HG02678 (cell line): ENCODE data around the gene LCE2C.
"Not testable (repeated sequence)": the region's sequence is repeated elsewhere in the genome, so short reads cannot be mapped to it uniquely, and the experiment has no call there.

Experiments used
- ATAC-seq: cut with Tn5 transposase; IDR thresholded peaks from one replicate; pipeline ENCODE4 v1.9.1; 2021; ENCODE audit warnings: mild to moderate bottlenecking, moderate library complexity; ENCODE audit not compliant: unreplicated experiment

The LCE2C gene, protein sequence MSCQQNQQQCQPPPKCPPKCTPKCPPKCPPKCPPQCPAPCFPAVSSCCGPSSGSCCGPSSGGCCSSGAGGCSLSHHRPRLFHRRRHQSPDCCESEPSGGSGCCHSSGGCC

DNA sequence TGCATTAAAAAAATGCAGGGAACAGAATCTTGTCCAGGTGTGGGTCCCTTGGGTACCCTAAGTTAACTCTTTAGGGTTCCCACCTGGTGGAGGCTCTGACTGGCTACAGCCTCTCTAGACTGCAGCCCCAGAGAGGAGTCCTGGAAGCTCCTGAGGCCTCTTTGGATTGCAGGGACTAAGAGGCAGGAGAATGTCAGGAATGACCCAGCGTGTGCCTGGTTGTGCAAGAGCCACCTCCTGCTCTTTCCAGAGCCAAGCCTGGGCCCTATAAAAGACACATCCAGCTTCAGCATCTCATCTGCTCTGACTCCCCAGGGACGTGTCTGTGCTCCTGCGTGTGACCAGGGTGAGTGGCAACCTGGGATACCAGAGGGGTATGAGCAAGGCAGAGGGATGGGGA lies at the start of gene LCE2C:
LCE2C (plus strand) TSS at position 297 of the 400 bp plus-strand sequence. CDS start 737 bp downstream, outside the sequence.
- ATAC-seq = not testable (repeated sequence)

DNA sequence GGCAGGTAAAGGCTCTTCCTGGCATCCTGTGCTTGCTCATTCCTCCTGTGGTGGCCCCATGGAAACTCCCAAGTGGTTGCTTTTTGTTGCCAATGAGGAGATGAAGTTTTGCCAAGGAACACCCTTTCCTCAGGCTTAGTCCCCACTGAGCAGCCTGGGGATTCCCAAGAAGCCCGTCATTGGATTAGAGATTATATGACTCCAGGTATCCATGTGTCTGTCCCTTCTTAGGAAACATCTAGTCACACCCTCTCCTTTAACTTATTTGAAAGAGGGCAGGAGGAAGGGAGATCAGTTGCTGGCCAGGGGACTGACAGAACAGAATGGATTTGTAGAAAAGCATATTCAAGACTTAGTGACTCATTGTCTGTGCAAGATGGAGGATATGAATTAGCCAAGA lies 48.3 kb upstream of the LCE2C start:
- ATAC-seq = no peak

DNA sequence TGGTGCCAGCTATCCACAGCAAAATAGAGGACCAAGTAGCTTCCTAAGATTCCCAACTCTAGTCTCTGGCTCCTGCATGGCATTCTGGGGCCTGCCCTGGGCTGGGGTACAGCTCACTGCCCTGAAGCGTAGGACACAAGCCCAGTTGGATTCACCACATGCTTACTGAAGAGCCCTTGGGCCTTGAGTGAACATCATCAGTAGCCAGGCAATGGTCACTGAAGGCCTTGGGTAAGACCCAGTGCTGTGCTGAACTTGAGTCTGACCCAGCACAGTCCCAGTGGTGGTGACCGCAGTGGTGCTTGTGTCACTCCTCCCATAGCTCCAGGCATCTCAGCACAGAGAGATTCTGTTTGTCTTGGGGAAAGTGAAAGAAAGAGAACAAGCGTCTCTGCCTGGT lies 44.5 kb upstream of the LCE2C start:
- no peak for ATAC-seq

DNA sequence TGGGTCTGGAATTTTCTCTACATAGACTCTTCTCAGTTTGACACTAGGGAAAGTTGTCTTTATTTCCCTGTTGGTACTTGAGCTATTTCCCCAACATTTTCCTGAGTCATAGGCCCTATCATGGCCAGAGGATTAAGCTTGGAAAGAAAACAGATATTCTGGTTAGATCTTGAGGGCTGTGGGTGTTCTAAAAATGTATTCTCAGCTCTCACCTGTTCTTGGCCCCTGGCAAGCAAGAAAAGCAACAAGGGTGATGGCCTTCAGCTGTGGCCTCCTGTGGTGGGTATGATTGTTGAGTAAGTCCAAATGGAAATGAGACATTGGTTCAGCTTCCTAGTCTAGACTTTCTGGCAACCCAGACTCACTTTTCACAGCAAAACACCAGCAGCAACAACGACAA lies 34.7 kb upstream of the LCE2C start:
- no peak for ATAC-seq

DNA sequence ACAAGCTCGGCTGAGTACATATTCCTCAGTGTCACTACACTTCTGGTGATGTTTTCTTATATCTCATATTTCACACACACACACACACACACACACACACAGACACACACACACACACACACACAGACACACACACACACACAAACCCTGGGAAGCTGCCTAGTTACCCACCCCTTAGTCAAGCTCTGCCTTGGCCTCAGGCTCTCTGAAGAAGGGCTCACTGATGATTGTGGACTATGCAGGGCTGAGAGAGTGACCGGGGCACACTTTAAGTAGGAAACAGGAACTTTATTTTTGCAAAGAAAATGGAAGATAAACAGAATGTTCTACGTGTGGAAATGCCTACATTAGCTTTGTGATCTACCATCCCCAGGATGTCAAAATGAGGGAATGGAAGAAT lies 31.1 kb upstream of the LCE2C start:
- ATAC-seq = no peak

DNA sequence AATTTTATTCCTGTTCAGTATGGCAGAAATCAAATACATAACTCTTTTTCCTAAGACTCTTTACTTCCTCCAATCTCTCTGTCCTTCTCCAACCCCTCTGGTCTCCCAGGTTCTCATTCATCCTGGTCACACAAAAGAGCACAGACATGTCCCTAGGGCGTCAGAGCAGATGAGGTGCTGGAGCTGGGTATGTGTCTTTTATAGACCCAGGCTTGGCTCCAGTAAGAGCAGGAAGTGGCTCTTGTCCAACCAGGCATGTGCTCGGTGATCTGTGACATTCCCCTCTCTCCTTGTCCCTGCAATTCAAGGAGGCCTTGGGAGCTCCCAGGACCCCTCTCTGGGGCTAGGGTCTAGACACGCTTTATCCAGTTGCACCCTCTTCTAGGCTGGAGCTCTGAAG lies 29.9 kb upstream of the LCE2C start:
- no peak for ATAC-seq

DNA sequence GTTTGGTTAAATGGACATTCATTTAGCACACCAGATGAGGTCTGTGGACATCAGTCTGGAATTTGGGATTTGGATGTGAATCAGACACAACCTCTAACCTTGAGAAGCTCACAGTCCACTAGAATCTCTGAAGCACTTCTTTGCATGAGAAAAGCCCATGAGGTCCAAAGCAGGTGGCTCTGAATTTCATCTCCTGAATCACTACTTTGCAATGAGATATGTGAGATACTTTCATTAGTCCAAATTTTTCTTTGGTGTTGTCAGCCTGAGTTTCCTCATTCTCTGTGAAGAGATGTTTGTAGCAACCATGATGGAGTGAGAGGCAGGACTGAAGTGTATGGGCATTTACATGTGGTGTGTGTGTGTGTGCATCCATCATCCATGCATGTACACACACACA lies 28.4 kb upstream of the LCE2C start:
- no peak for ATAC-seq

DNA sequence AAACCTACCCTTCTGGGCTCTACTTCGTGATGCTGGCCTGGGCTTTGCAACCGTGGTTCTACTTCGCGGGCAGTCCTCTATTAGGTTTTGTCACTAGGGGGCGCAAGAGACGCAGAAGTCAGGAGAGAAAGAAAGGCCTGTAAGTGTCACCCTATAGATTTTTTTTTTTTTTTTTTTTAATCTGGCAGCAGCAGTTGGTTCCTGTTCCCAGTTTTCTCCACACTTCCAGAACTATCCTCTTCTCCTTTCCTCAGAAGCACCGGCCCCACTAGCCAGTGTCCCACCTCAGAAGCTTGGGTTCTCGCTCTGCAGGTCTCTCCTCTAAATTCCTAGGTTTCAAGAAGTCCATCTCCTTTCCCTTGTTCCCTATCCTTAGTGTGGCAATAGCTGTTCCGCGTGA lies 21.0 kb upstream of the LCE2C start:
- ATAC-seq = no peak

DNA sequence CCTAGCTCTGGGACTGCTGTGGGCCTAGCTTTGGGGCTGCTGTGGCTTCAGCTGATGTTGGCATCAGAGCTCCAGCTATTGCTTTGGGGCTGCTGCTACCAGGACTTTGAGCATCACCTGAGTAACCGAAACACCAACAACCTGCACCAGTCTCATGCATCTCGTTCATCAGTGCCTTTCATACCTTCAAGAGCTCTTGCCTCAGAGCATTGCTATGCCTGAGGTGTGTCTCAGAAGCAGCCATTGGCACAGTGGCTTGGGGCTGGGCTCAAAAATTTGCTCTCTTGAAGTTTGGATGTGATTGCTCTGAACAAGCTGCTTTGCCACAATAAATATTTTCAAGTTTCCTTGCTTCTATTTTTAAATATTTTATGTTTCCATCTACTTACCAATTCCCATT lies 18.6 kb upstream of the LCE2C start:
- ATAC-seq = no peak

DNA sequence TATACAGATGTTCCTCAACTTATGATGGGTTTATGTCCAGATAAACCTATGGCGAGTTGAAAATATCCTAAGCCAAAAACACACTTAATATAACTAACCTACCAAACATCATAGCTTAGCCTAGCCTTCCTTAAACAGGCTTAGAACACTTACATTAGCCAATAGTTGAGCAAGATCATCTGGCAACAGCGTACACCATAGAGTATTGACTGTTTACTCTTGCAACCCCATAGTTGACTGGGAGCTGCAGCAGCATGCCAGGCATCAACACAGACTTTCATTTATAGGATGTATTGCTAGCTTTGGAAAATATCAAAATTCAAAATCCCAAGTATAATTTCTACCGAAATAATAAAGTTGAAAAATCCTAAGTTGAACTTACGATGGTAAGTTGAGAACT lies 17.4 kb upstream of the LCE2C start:
- no peak for ATAC-seq

DNA sequence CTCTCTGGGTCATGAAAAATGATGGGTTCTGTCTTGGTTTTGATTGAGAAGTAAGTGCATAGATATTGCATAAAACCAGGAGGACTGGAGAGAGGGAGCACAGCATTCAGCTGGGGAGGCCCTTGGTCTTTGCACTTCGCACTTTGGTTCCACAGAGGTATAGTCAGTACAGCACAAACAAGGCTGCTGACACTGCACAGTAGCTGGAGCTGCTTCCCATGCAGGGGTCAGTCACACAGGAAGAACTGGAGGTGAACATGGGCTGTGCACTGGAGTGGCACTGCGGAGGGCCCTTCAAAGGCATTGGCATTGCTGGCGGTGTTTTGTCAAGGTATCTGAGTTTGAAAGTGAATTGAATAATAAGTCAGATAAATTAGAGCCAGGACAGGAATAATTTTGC lies 16.4 kb upstream of the LCE2C start:
- no peak for ATAC-seq

DNA sequence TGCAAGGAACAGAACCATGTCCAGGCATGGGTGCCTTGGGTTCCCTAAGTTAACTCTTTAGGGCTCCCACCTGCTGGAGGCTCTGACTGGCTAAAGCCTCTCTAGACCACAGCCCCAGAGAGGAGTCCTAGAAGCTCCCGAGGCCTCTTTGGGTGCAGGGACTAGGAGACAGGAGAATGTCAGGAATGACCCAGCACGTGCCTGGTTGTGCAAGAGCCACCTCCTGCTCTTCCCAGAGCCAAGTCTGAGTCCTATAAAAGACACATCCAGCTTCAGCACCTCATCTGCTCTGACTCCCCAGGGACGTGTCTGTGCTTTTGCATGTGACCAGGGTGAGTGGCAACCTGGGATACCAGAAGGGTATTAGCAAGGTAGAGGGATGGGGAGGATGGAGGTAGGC lies 12.0 kb upstream of the LCE2C start, which contains the start of gene LCE2D:
LCE2D (plus strand) TSS at position 283 of the 400 bp plus-strand sequence. CDS start 726 bp downstream, outside the sequence.
- no peak for ATAC-seq

DNA sequence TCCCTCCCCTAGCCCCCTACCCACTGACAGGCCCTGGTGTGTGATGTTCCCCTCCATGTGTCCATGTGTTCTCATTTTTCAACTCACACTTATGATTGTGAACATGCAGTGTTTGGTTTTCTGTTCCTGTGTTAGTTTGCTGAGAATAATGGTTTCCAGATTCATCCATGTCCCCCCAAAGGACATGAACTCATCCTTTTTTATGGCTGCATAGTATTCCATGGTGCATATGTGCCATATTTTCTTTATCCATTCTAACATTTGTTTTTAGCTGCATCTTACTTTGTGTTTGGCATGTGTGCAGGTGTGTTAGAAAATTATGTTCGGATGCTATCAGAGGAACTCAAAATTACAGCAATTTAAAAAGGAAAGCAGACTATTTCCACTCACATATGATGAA lies 8.9 kb upstream of the LCE2C start:
- not testable (repeated sequence) for ATAC-seq

DNA sequence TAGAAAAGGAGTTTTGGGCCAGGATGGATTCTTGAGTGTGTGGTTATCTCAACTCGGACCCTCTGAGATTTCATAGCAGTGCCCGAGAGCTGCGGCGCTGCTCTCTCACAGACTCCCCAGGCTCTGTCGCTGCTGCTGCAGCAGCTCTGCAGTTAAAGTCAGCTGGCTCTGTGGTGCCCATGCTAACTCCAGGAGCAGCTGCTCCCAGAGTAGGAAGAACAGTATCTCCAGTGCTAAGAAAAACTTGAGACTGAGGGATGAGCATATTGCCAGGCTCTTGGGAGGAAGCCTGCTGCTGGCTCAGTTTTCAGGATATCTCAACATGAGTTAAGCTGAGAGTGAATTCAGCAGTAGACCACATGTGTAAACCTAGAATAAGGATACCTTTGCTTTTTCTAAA lies 7.4 kb upstream of the LCE2C start:
- no peak for ATAC-seq

DNA sequence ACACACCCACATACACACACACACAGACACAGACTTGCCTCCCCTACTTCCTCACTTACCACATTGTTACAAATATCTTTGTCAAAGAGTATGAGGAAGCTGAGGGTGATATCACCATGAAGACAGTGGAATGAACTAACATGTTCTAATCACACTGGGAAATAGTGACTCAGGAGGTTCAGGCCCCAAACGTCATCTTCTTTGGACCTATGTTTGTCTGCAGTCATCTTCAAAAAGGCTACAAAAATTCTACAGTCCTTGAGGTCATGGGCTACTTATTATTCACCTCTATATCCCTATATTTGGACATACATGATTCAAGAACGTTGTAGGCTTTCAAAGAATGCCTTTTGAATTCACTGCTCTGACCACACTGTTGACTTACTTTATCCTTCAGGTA lies 2.1 kb upstream of the LCE2C start:
- ATAC-seq = no peak

DNA sequence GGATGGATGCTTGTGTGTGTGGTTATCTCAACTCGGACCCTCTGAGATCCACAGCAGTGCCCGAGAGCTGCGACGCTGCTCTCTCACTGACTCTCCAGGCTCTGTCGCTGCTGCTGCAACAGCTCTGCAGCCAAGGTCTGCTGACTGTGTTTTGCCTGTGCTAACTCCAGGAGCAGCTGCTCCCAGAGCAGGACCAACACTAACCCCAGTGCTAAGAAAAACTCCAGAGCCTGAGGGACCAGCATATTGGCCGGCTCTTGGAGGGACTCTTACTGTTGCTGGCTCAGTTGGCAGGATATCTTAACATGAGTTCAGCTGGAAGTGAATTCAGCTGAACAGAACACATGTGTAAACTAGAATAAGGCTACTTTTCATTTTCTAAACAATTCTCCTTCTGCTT lies 4.4 kb downstream of the LCE2C start:
- no peak for ATAC-seq

DNA sequence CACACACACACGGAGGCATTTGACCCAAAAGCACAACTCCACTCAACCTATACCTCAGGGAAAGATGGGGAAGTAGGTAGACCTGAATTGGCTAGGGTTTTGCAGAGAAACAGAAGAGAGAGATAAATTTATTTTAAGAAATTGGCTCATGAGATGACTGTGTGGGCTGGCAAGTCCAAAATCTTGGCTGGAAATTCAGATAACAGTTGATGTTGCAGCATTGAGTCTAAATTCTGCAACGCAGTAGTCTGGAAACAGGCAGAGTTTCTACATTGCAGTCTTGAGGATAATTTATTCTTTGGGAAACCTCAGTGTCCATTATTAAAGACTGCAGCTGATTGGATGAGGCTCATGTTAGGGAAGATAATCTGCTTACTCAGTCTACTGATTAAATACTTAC lies 6.5 kb downstream of the LCE2C start:
- ATAC-seq = no peak

DNA sequence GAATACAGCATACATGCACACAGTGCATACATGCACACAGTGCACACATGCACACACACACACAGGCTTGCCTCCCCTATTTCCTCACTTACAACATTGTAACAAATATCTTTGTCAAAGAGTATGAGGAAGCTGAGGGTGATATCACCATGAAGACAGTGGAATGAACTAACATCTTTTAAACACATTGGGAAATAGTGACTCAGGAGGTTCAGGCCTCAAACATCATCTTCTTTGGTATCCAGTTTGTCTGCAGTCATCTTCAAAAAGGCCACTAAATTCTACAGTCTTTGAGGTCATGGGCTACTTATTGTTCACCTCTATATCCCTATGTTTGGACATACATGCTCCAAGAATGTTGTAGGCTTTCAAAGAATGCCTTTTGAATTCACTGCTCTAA lies 8.8 kb downstream of the LCE2C start:
- ATAC-seq = no peak

DNA sequence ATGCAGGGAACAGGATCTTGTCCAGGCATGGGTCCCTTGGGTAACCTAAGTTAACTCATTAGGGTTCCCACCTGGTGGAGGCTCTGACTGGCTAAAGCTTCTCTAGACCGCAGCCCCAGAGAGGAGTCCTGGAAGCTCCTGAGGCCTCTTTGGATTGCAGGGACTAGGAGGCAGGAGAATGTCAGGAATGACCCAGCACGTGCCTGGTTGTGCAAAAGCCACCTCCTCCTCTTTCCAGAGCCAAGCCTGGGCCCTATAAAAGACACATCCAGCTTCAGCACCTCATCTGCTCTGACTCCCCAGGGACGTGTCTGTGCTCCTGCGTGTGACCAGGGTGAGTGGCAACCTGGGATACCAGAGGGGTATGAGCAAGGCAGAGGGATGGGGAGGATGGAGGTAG lies 10.7 kb downstream of the LCE2C start, which contains the start of gene LCE2B:
LCE2B (plus strand) TSS at position 301 of the 400 bp plus-strand sequence. CDS start 721 bp downstream, outside the sequence.
- not testable (repeated sequence) for ATAC-seq

DNA sequence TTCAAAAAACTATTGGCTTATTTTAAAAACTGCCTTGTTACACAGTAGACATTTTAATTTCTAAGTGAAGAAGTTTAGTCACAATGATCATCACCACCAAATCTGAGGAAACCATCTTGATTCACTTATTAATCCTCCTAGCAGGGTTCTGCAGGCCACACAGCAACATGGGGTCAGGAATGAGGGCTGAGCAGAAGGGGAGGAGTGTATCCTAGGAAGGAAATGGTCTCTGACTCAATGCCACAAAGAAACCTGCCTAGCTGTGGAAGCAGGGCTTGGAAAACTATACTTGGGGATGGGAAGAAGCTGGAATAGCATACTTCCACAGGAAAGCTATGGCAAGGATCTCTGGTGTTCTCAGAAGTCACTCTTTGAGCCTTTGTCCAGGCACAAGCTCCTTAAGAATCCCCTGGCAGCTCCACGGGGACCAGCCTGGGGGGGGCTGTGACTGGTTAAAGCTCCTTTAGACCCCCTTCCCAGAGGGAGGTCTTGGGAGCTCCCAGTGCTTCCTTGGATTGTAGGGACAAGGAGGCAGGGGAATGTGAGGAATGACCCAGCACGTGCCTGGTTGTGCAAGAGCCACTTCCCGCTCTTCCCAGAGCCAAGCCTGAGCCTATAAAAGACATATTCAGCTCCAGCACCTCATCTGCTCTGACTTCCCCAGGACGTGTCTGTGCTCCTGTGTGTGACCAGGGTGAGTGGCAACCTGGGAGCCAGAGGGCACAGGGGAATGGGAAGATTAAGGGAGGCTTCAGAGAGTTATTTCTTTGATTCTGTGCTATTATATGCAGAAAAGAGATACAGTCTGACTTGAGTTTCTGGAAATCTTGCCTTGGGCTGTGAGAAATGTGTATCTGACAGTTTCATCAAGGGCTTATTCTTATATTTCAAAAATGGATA lies 22.9 kb downstream of the LCE2C start, which contains the start of gene LCE2A:
LCE2A (plus strand) TSS at position 645 of the 900 bp plus-strand sequence. CDS start 557 bp downstream, outside the sequence.
- ATAC-seq = no peak

DNA sequence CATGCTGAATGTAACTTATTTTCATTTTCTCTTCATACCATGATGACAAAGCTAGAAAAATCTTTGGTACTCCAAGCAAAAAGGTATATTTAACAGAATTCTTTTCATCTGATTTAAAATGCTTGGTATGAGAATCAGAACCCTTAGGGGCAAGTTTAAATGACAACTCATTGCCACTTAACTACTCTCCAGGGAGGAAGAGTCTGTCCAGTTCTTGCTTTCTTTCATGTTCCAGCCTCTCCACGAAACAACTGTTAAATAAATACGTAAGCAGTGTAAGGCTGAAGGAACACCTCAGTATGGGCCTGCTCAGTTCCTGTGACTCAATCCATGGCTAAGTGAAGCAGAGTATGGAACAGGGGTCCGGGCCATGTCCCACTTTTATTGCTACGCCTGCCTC lies 24.7 kb downstream of the LCE2C start:
- no peak for ATAC-seq

DNA sequence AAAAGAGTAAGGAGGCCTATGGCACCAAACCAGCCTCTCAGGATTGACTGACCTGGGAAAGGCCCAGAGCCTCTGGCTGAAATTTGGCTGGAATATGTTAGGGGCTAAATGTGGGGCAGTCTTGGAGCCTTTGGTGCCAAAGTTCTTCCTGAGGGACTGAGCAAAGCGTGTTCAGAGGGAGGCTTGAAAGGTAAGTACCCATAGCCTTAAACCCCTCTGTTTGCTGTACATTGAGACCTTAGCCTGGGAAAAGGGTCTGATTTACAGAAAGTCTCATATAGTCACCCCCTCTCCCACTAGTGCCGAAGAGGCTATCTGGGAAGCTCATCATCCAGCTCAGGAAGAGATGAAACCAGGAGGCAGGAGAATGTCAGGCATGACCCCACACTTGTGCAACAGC lies 32.8 kb downstream of the LCE2C start, which contains the start of gene LCE4A:
LCE4A (plus strand) TSS at position 301 of the 400 bp plus-strand sequence. CDS start 916 bp downstream, outside the sequence.
- ATAC-seq = no peak
